ENCODE results near the gene CACNA2D3. TPM values are rescaled to one million over a fixed set of nuclear protein-coding genes. Genes with fewer than 3 reads are reported as not detected.
A peak's percentile ranks its signal among the peaks of the same experiment; 100 is the strongest.

CACNA2D3 gene
- total and polyA plus RNA-seq, 4 donors: 14.1 to 34.5 (median 33.4) TPM

- Histone ChIP-seq H3K27me3 (ENCODE audit: control insufficient read depth, insufficient read depth, low read length) (no peaks in the 10 kb centered on the region), H3K9me3 (ENCODE audit: control insufficient read depth, insufficient read depth, low read length) (no peaks in the 10 kb centered on the region), H3K4me3 (ENCODE audit: low read depth, low read length) (no peak overlapping the region), H3K36me3 (ENCODE audit: control insufficient read depth, insufficient read depth, low read length) (no peaks in the 10 kb centered on the region), H3K4me1 (ENCODE audit: control insufficient read depth, insufficient read depth, low read length) (peaks cover 8% of the 10 kb centered on the region), H3K27ac (ENCODE audit: low read depth, low read length) (no peak overlapping the region)
- DNase-seq (ENCODE audit: low read depth in 4 of 6, low spot score in 6 of 6): no peak
- 100% methylated on average over 1 of the region's 3 CpGs for WGBS (ENCODE audit: insufficient coverage)
These were observed 224.7 kb downstream of the CACNA2D3 start for GRCh38 chr3:54347060-54347459.

- WGBS (ENCODE audit: insufficient coverage): no CpG with 5 or more reads among the region's 2 CpGs
- Histone ChIP-seq H3K27me3 (ENCODE audit: control insufficient read depth, insufficient read depth, low read length) (no peaks in the 10 kb centered on the region), H3K27ac (ENCODE audit: low read depth, low read length) (no peak overlapping the region), H3K9me3 (ENCODE audit: control insufficient read depth, insufficient read depth, low read length) (no peaks in the 10 kb centered on the region), H3K36me3 (ENCODE audit: control insufficient read depth, insufficient read depth, low read length) (no peaks in the 10 kb centered on the region), H3K4me1 (ENCODE audit: control insufficient read depth, insufficient read depth, low read length) (peaks cover 5% of the 10 kb centered on the region), H3K4me3 (ENCODE audit: low read depth, low read length) (no peak overlapping the region)
- no peak for DNase-seq (ENCODE audit: low read depth in 4 of 6, low spot score in 6 of 6)
These were observed 225.6 kb downstream of the CACNA2D3 start for GRCh38 chr3:54347933-54348332.

- Histone ChIP-seq H3K27me3 (ENCODE audit: control insufficient read depth, insufficient read depth, low read length) (no peaks in the 10 kb centered on the region), H3K9me3 (ENCODE audit: control insufficient read depth, insufficient read depth, low read length) (no peaks in the 10 kb centered on the region), H3K4me1 (ENCODE audit: control insufficient read depth, insufficient read depth, low read length) (peaks cover 9% of the 10 kb centered on the region), H3K4me3 (ENCODE audit: low read depth, low read length) (no peak overlapping the region), H3K36me3 (ENCODE audit: control insufficient read depth, insufficient read depth, low read length) (no peaks in the 10 kb centered on the region), H3K27ac (ENCODE audit: low read depth, low read length) (no peak overlapping the region)
- DNase-seq (ENCODE audit: low read depth in 4 of 6, low spot score in 6 of 6): peak in 2 of 6 donors; percentile 48 to 95
- WGBS (ENCODE audit: insufficient coverage): 60% methylated on average over 4 of the region's 4 CpGs
These were observed 226.9 kb downstream of the CACNA2D3 start for GRCh38 chr3:54349231-54349652.

- Histone ChIP-seq H3K9me3 (ENCODE audit: control insufficient read depth, insufficient read depth, low read length) (no peaks in the 10 kb centered on the region), H3K4me3 (ENCODE audit: low read depth, low read length) (no peak overlapping the region), H3K27me3 (ENCODE audit: control insufficient read depth, insufficient read depth, low read length) (no peaks in the 10 kb centered on the region), H3K27ac (ENCODE audit: low read depth, low read length) (no peak overlapping the region), H3K36me3 (ENCODE audit: control insufficient read depth, insufficient read depth, low read length) (no peaks in the 10 kb centered on the region), H3K4me1 (ENCODE audit: control insufficient read depth, insufficient read depth, low read length) (peaks cover 9% of the 10 kb centered on the region)
- WGBS (ENCODE audit: insufficient coverage): 85% methylated on average over 3 of the region's 4 CpGs
- DNase-seq (ENCODE audit: low read depth in 4 of 6, low spot score in 6 of 6): no peak
These were observed 227.3 kb downstream of the CACNA2D3 start for GRCh38 chr3:54349691-54350090.

GRCh38 chr3:54353546-54353945, 231.2 kb downstream of the CACNA2D3 start:
- Histone ChIP-seq H3K36me3 (ENCODE audit: control insufficient read depth, insufficient read depth, low read length) (no peaks in the 10 kb centered on the region), H3K27ac (ENCODE audit: low read depth, low read length) (peak overlapping the region; percentile 11), H3K9me3 (ENCODE audit: control insufficient read depth, insufficient read depth, low read length) (no peaks in the 10 kb centered on the region), H3K4me1 (ENCODE audit: control insufficient read depth, insufficient read depth, low read length) (peaks cover 12% of the 10 kb centered on the region), H3K4me3 (ENCODE audit: low read depth, low read length) (no peak overlapping the region), H3K27me3 (ENCODE audit: control insufficient read depth, insufficient read depth, low read length) (no peaks in the 10 kb centered on the region)
- DNase-seq (ENCODE audit: low read depth in 4 of 6, low spot score in 6 of 6): peak in 1 of 6 donors; percentile 60
- WGBS (ENCODE audit: insufficient coverage): no CpG with 5 or more reads among the region's 5 CpGs

GRCh38 chr3:54353946-54354345, 231.6 kb downstream of the CACNA2D3 start:
- Histone ChIP-seq H3K27ac (ENCODE audit: low read depth, low read length) (peak overlapping the region; percentile 11), H3K4me1 (ENCODE audit: control insufficient read depth, insufficient read depth, low read length) (peaks cover 10% of the 10 kb centered on the region), H3K36me3 (ENCODE audit: control insufficient read depth, insufficient read depth, low read length) (no peaks in the 10 kb centered on the region), H3K27me3 (ENCODE audit: control insufficient read depth, insufficient read depth, low read length) (no peaks in the 10 kb centered on the region), H3K4me3 (ENCODE audit: low read depth, low read length) (no peak overlapping the region), H3K9me3 (ENCODE audit: control insufficient read depth, insufficient read depth, low read length) (no peaks in the 10 kb centered on the region)
- peak in 1 of 6 donors; percentile 80 for DNase-seq (ENCODE audit: low read depth in 4 of 6, low spot score in 6 of 6)
- WGBS (ENCODE audit: insufficient coverage): 82% methylated on average over 2 of the region's 5 CpGs

GRCh38 chr3:54355800-54356199, 233.4 kb downstream of the CACNA2D3 start:
- H3K36me3 ChIP-seq (ENCODE audit: control insufficient read depth, insufficient read depth, low read length): no peaks in the 10 kb centered on the region
- H3K4me3 ChIP-seq (ENCODE audit: low read depth, low read length): no peak overlapping the region
- H3K9me3 ChIP-seq (ENCODE audit: control insufficient read depth, insufficient read depth, low read length): no peaks in the 10 kb centered on the region
- no peaks in the 10 kb centered on the region for H3K27me3 ChIP-seq (ENCODE audit: control insufficient read depth, insufficient read depth, low read length)
- no peak overlapping the region for H3K27ac ChIP-seq (ENCODE audit: low read depth, low read length)
- no peak for DNase-seq (ENCODE audit: low read depth in 4 of 6, low spot score in 6 of 6)
- 93% methylated on average over 5 of the region's 5 CpGs for WGBS (ENCODE audit: insufficient coverage)
- H3K4me1 ChIP-seq (ENCODE audit: control insufficient read depth, insufficient read depth, low read length): peaks cover 7% of the 10 kb centered on the region

GRCh38 chr3:54356261-54357045, 234.1 kb downstream of the CACNA2D3 start:
- peak in 3 of 6 donors; percentile 53 to 79 (median 78) for DNase-seq (ENCODE audit: low read depth in 4 of 6, low spot score in 6 of 6)
- no peak overlapping the region for H3K4me3 ChIP-seq (ENCODE audit: low read depth, low read length)
- no peak overlapping the region for H3K27ac ChIP-seq (ENCODE audit: low read depth, low read length)
- H3K4me1 ChIP-seq (ENCODE audit: control insufficient read depth, insufficient read depth, low read length): peaks cover 7% of the 10 kb centered on the region
- no peaks in the 10 kb centered on the region for H3K36me3 ChIP-seq (ENCODE audit: control insufficient read depth, insufficient read depth, low read length)
- no peaks in the 10 kb centered on the region for H3K27me3 ChIP-seq (ENCODE audit: control insufficient read depth, insufficient read depth, low read length)
- H3K9me3 ChIP-seq (ENCODE audit: control insufficient read depth, insufficient read depth, low read length): no peaks in the 10 kb centered on the region
- 32% methylated on average over 3 of the region's 6 CpGs for WGBS (ENCODE audit: insufficient coverage)

GRCh38 chr3:54357301-54357700, 234.9 kb downstream of the CACNA2D3 start:
- Histone ChIP-seq H3K36me3 (ENCODE audit: control insufficient read depth, insufficient read depth, low read length) (no peaks in the 10 kb centered on the region), H3K4me3 (ENCODE audit: low read depth, low read length) (no peak overlapping the region), H3K9me3 (ENCODE audit: control insufficient read depth, insufficient read depth, low read length) (no peaks in the 10 kb centered on the region), H3K4me1 (ENCODE audit: control insufficient read depth, insufficient read depth, low read length) (peaks cover 7% of the 10 kb centered on the region), H3K27ac (ENCODE audit: low read depth, low read length) (no peak overlapping the region), H3K27me3 (ENCODE audit: control insufficient read depth, insufficient read depth, low read length) (no peaks in the 10 kb centered on the region)
- WGBS (ENCODE audit: insufficient coverage): 43% methylated on average over 1 of the region's 5 CpGs
- no peak for DNase-seq (ENCODE audit: low read depth in 4 of 6, low spot score in 6 of 6)

- WGBS (ENCODE audit: insufficient coverage): 46% methylated on average over 4 of the region's 4 CpGs
- Histone ChIP-seq H3K4me1 (ENCODE audit: control insufficient read depth, insufficient read depth, low read length) (peaks cover 7% of the 10 kb centered on the region), H3K27me3 (ENCODE audit: control insufficient read depth, insufficient read depth, low read length) (no peaks in the 10 kb centered on the region), H3K36me3 (ENCODE audit: control insufficient read depth, insufficient read depth, low read length) (no peaks in the 10 kb centered on the region), H3K4me3 (ENCODE audit: low read depth, low read length) (no peak overlapping the region), H3K27ac (ENCODE audit: low read depth, low read length) (no peak overlapping the region), H3K9me3 (ENCODE audit: control insufficient read depth, insufficient read depth, low read length) (no peaks in the 10 kb centered on the region)
- no peak for DNase-seq (ENCODE audit: low read depth in 4 of 6, low spot score in 6 of 6)
These were observed 236.0 kb downstream of the CACNA2D3 start for GRCh38 chr3:54358316-54358715.
